AG04450 (cell line): Measurements from ENCODE around the gene RAB21. TPM values are rescaled to one million over a fixed set of nuclear protein-coding genes. Genes with fewer than 3 reads are reported as not detected.

ENCODE experiments used
- CTCF ChIA-PET: fragments of 300-600, 350-600 bp; formaldehyde crosslinking; extraction: SDS; loops from one replicate; lab custom pipeline; 2022; ENCODE audit warnings: antibody characterized with exemption, inconsistent platforms; lab: Charles Lee
- POLR2A ChIA-PET: fragments of 350-600 bp; formaldehyde crosslinking; extraction: SDS; loops from one replicate; lab custom pipeline; 2021; ENCODE audit warnings: antibody characterized with exemption, inconsistent platforms; lab: Yijun Ruan, JAX
- DNase-seq: peaks from one replicate; pipeline ENCODE4 v3.0.0-alpha.2; 2011; ENCODE audit warnings: low read depth, low spot score
- H3K27ac ChIP-seq: one replicate; pipeline ENCODE4 v1.5.1; 2012; ENCODE audit warnings: low read depth, low read length, control low read depth
- H3K27me3 ChIP-seq: one replicate; pipeline ENCODE4 v1.6.0; 2012; ENCODE audit warnings: low read length; ENCODE audit not compliant: control insufficient read depth, insufficient read depth
- H3K4me3 ChIP-seq: 2 replicates; pipeline ENCODE4 v1.5.1; 2011; ENCODE audit warnings: mild to moderate bottlenecking, low read depth, low read length, control low read depth
- H3K9me3 ChIP-seq: 2 replicates; pipeline ENCODE4 v1.5.1; 2012; ENCODE audit warnings: low read length; ENCODE audit not compliant: control insufficient read depth, insufficient read depth
- polyA minus RNA-seq: library from RNA; depleted of rRNA, polyadenylated mRNA; stranded (reverse); fragments of >200 nt; gene quantifications from 2 replicates; pipeline ENCODE4 v1.2.3, GENCODE V29; 2011; rRNA and poly(A)+ RNA removed
- polyA plus RNA-seq: library from polyadenylated mRNA; depleted of rRNA; stranded (reverse); fragments of >200 nt; gene quantifications from 2 replicates; pipeline ENCODE4 v1.2.3, GENCODE V29; 2011; rRNA removed
- TF ChIP-seq, protein P1 (sequence below): IDR thresholded peaks from 2 replicates; pipeline ENCODE4 v1.5.1; 2011; ENCODE audit warnings: low read depth, low read length, control low read depth, inconsistent platforms

Gene RAB21
- 15.6 and 18.6 TPM in 2 replicates for polyA plus RNA-seq
- 10.6 and 20.2 TPM in 2 replicates for polyA minus RNA-seq

DNA sequence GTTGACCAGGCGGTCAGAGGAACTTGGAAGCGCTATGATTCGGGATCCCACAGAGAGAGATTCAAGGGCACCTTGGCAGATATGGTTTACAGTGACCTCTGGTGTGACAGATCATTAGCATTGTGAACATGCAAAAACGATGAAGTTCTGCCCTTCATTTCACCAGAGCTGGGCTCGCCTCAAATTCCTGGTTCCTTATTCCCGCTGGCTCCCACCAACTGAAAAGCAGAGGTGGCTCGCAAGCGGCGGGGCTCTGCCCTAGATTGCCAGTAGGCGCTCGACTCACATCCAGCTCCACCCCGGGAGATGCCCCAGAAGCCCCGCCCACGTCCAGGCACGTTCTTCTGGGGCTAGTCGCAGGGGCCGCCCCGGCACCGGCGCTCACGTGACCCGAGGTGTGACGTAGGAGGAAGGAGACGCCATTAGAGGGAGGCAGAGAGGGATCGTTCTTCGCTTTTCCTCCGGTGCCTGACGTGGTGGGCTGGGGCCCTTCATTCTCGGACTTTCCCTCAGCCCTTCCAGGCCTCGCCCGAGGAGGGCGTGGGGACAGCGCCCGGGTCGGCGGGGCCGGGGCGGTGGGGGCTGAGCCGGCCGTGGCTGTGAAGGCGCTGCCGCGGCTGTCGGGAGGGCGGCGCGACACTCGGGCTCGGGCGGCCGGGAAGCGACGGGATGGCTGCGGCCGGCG is at the start of gene RAB21:
Gene RAB21, plus strand, starts transcription at position 403 of the 685 bp plus-strand sequence. Its CDS starts 267 bp downstream, at position 670.
- peak within 1 kb of the TSS; percentile 89 for H3K4me3 ChIP-seq
- peak within 1 kb of the TSS; percentile 85 for H3K27ac ChIP-seq
- TF ChIP-seq, protein P1, sequence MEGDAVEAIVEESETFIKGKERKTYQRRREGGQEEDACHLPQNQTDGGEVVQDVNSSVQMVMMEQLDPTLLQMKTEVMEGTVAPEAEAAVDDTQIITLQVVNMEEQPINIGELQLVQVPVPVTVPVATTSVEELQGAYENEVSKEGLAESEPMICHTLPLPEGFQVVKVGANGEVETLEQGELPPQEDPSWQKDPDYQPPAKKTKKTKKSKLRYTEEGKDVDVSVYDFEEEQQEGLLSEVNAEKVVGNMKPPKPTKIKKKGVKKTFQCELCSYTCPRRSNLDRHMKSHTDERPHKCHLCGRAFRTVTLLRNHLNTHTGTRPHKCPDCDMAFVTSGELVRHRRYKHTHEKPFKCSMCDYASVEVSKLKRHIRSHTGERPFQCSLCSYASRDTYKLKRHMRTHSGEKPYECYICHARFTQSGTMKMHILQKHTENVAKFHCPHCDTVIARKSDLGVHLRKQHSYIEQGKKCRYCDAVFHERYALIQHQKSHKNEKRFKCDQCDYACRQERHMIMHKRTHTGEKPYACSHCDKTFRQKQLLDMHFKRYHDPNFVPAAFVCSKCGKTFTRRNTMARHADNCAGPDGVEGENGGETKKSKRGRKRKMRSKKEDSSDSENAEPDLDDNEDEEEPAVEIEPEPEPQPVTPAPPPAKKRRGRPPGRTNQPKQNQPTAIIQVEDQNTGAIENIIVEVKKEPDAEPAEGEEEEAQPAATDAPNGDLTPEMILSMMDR, result peak; percentile 34
- peaks cover 14% of the 10 kb centered on the region for H3K9me3 ChIP-seq
- peak; percentile 88 for DNase-seq
- CTCF ChIA-PET, result interaction anchor here (0.6 to 5.8 kb wide), 10 partner anchors 22 to 187 kb away, joined by 3 to 33 read pairs (median 4); partner anchors contain the start of genes THAP2, TMEM19 and ZFC3H1
- peaks cover 12% of the 10 kb centered on the region for H3K27me3 ChIP-seq
- POLR2A ChIA-PET, result interaction anchor here (0.7 to 1.7 kb wide), 2 partner anchors 85 to 91 kb away, joined by 3 to 11 read pairs; partner anchors contain the start of genes TBC1D15, THAP2 and ZFC3H1

- H3K27ac ChIP-seq, result no peak overlapping the region
- H3K9me3 ChIP-seq, result no peaks in the 10 kb centered on the region
- CTCF ChIA-PET, result interaction anchor here (1.5 kb wide), 1 partner anchor 19 kb away, joined by 3 read pairs; the partner anchor contains the start of gene TMEM19
- H3K4me3 ChIP-seq, result no peak overlapping the region
- POLR2A ChIA-PET, result no interaction called here
- TF ChIP-seq, protein P1, result no peak
- H3K27me3 ChIP-seq, result no peaks in the 10 kb centered on the region
- no peak for DNase-seq
These were observed 49.7 kb upstream of the RAB21 start for GRCh38 chr12:71704920-71705319.

GRCh38 chr12:71708658-71709057 is 46.0 kb upstream of the RAB21 start:
- CTCF ChIA-PET, result interaction anchor here (1.2 to 1.9 kb wide), 2 partner anchors 15 to 39 kb away, joined by 3 to 9 read pairs; no protein-coding TSS in a partner anchor
- TF ChIP-seq, protein P1, result no peak

DNA sequence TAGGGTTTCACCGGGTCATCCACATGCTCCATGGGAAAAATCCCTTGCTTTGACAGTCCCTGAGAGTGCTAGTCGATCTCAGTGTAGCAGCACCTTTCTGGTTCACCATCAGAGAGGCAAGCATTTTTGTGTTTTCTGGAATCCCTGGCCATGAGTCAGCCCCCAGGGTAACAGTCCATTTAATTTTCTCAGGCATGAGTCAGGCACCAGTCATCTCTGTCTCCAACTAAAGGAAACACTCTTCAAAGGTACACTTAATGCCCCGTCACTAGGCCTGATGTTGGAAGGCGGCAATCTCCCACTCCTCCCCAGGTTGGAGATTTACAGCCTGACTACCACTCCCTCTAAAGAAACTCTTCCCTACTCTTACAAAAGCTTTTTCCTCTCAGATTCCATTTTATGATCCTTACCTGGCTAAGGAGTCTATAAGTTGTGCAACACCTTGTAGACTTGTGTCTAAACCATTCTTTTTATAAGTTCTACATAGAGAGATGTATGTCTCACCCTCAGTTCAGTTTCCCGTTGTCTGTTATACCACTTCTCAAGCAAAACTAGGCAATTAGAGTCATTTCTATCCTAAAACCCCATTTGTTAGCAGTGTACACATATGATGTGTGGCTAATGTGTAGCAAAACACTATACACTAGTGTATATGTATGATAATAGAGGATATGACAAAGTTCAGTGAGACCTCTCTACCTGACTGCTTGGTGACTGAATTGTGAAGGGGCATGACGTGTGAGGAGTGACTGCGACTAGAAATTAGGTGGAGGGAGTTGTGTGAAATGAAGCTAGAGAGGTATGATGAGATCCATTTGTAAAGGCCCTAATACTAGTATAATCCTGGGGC is 44.2 kb upstream of the RAB21 start:
- Histone ChIP-seq H3K27ac (no peak overlapping the region), H3K4me3 (no peak overlapping the region), H3K9me3 (no peaks in the 10 kb centered on the region), H3K27me3 (no peaks in the 10 kb centered on the region)
- ChIA-PET CTCF (interaction anchor here (0.6 to 1.9 kb wide), 2 partner anchors 37 to 80 kb away, joined by 3 to 9 read pairs; no protein-coding TSS in a partner anchor), POLR2A (interaction anchor here (0.6 kb wide), 1 partner anchor 47 kb away, joined by 3 read pairs; no protein-coding TSS in a partner anchor)
- DNase-seq, result peak; percentile 50
- TF ChIP-seq, protein P1, result no peak

More at GRCh38 chr12:71708658-71709057, 46.0 kb upstream of the RAB21 start:
- H3K4me3 ChIP-seq, result no peak overlapping the region
- H3K27ac ChIP-seq, result no peak overlapping the region
- DNase-seq, result no peak
- H3K27me3 ChIP-seq, result no peaks in the 10 kb centered on the region
- POLR2A ChIA-PET, result interaction anchor here (0.6 kb wide), 1 partner anchor 248 kb away, joined by 3 read pairs; no protein-coding TSS in a partner anchor
- H3K9me3 ChIP-seq, result no peaks in the 10 kb centered on the region
